Endometrial microvascular endothelial cells (primary cell): Measurements from ENCODE around the gene TRIM14. TPM values are rescaled to one million over a fixed set of nuclear protein-coding genes. Genes with fewer than 3 reads are reported as not detected.
"Not testable (repeated sequence)": the region's sequence is repeated elsewhere in the genome, so short reads cannot be mapped to it uniquely, and the experiment has no call there.

Experiments used
- in situ Hi-C: cut with HindIII; loops from 2 replicates; pipeline ENCODE4 v1.10.0; 2017; ENCODE audit warnings: low sequenced_read_pairs, low pct_unique_long_range_greater_than_20kb; ENCODE audit errors: inconsistent ontology term
- total RNA-seq: library from RNA; depleted of rRNA; stranded (reverse); fragments of >200 nt; gene quantifications from one replicate; pipeline ENCODE4 v1.2.3, GENCODE V29; 2015; ENCODE audit errors: inconsistent ontology term

Gene TRIM14
- total RNA-seq, 1 donor from 2014 or later = 17.1 TPM

- in situ Hi-C loops = no loop called here
Observed at GRCh38 chr9:98087420-98088354, 31.3 kb downstream of the TRIM14 start.

- in situ Hi-C loops = no loop called here
Observed at GRCh38 chr9:98086461-98086860, 32.6 kb downstream of the TRIM14 start.

DNA sequence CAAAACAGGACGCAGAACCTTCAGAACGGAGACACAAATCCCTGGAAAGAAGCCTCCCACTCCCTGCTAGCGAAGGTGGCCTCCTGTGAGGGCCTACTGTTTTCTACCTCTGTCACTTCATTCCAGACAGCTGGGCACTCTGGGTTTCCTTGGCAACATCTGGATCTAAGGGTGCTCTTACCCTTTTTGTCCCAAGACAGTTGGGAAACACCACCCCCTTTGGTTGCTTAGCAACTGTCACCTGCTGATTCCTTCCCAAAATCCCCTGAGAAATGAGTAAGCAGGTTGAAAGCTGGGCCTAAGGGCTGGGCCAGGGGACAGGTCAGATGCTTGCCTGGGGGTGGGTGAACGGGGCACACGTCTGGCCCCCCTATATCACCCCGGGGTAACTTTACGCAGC lies 33.1 kb downstream of the TRIM14 start:
- in situ Hi-C loops = no loop called here

DNA sequence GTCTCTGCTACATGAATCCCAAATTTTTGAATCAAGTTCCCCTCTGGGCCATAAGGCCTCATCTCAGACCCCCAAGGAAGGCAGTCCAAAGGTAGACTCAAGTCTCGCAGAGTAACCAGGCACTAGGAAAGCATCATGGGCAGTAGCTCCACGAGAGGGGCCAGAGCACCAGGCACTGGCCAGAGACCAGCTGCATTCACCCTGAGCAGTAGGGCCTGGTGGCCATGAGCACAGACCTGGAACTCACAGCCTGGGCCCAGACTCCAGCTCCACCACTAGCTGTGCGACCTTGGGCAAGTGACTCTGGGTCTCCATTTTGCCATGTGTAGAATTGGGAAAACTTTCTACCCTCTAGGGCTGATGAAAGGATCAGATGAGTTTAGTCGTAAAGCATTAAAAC lies 34.0 kb downstream of the TRIM14 start:
- in situ Hi-C loops = no loop called here

DNA sequence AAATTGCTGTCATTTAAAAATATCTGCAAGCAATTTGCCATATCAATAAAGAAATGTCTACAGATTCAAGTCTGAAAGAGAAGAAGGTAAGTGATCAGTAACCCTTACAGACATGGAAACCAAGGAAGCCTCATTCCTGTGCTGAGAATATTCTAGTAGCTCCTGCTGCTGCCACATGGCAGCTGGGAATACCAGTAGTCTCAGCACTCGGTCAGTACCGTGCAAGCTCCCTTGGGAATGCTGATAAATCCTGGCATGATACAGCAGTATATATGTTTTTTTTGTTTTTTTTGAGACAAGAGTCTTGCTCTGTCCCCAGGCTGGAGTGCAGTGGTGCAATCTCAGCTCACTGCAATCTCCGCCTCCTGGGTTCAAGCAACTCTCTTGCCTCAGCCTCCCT lies 34.6 kb downstream of the TRIM14 start:
- in situ Hi-C loops = no loop called here

DNA sequence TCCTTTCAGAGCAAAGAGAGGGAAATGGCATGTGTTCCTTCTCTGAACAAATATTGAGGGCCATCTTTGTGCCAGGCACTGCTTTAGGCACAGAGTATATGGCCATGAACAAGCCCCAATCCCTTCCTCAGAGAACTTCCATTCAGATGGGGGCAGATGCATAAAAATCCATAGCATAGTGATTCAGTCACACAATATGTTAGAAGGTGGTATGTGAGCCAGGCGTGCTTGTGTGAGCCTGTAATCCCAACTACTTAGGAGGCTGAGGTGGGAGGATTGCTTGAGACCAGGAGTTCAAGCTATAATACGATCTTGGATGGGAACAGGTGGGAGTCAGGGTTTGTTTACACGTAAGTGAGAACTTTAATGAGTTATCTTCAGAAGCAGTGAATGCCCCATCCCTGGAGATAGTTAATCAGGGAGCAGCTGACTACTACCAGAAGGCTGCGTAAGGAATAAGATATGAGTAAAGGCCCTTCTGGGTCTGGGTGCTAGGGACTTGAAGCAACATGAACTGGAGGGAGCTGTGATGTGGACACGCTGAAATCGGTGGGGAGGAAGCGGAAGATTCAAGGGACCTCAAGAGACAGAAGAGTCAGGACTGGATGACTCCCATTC lies 35.3 kb downstream of the TRIM14 start:
- in situ Hi-C loops = no loop called here

GRCh38 chr9:98083061-98083501 lies 35.9 kb downstream of the TRIM14 start:
- in situ Hi-C loops = no loop called here

GRCh38 chr9:98081477-98082219 lies 37.4 kb downstream of the TRIM14 start:
- in situ Hi-C loops = no loop called here

- in situ Hi-C loops = no loop called here
Observed at GRCh38 chr9:98080780-98081179, 38.2 kb downstream of the TRIM14 start.

- in situ Hi-C loops = no loop called here
Observed at GRCh38 chr9:98080326-98080725, 38.7 kb downstream of the TRIM14 start.

GRCh38 chr9:98078895-98079294 lies 40.1 kb downstream of the TRIM14 start:
- in situ Hi-C loops = no loop called here

GRCh38 chr9:98076514-98076890 lies 42.5 kb downstream of the TRIM14 start:
- in situ Hi-C loops = not testable (repeated sequence)

DNA sequence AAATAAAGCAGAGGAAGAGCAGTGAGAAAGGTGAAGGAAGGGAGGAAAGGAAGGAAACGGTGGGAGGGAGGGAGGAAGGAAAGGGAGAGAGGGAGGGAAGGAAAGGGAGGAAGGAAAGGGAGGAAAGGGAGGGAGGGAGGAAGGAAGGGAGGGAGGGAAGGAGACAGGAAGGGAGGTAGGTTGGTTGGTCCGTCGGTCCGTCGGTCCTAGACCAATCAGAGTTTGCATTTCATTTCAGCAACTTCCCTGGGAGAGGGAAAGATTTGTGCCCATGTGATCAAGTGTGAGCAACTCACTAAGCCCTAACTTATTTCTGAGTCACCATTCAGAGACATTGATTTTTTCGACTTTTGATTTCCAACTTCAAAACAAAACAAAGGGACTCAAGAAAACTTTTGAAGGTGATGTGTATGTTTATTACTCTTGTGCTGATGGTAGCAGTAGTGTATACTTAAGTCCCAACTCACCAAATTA lies 43.7 kb downstream of the TRIM14 start:
- in situ Hi-C loops = no loop called here

DNA sequence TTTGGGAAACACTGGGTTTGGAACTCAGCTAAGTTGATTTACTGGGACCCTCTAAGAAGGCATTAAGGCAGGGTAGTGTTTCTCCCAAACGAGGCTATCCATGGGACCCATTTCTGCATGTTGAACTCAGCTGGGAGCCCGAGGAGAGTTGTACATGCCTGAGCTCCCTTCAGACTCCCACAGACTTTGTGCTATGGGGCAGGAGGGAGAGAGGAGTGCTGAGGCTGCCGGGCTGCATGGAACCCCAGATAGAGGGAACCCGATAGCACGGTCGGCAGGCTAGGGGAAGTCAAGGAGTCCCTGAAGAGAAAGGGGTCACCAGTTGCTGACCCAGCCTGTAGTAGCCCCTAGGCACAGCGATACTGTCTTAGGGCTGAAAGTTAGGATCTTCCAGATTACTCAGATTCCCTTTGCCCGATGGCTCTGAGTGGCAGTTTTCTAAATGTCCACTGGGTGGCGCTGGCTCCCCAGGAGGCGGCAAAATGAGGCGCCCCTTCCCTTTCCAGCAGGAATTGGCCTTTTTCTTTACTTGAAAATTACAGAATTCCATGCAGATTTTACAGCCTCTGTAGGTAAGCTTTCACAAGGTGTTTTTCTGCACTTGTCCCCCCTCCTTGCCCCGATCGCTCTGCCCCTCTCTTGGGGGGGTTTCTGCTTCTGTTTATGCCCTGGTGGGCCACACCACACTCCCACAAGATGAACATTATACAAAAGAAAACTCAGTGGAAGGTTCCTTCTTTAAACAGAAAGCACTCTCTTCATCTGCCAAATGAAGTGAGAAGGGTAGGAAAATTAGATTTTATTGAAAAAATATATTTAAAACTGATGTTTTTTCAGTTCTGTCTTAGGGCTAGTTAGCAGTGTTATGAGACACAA lies 44.7 kb downstream of the TRIM14 start:
- in situ Hi-C loops = no loop called here

- in situ Hi-C loops = no loop called here
Observed at GRCh38 chr9:98071737-98072136, 47.3 kb downstream of the TRIM14 start.

- in situ Hi-C loops = no loop called here
Observed at GRCh38 chr9:98070704-98071103, 48.3 kb downstream of the TRIM14 start.

GRCh38 chr9:98069551-98069950 lies 49.5 kb downstream of the TRIM14 start:
- in situ Hi-C loops = no loop called here

DNA sequence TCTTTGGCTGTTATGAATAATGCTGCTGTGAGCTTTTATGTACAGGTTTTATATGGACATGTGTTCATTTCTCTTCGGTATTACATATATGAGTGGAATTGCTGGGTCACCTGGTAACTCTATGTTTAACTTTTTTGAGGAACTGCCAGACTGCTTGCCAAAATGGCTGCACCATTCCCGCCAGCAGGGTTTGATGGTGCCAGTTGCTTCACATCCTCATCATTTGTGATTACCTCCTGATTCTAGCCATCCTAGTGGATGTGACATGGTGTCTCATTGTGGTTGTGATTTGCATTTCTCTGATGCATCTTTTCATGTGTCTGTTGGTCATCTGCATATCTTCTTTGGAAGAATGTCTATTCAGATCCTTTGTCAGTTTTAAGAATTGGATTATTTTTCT lies 51.8 kb downstream of the TRIM14 start:
- in situ Hi-C loops = no loop called here

DNA sequence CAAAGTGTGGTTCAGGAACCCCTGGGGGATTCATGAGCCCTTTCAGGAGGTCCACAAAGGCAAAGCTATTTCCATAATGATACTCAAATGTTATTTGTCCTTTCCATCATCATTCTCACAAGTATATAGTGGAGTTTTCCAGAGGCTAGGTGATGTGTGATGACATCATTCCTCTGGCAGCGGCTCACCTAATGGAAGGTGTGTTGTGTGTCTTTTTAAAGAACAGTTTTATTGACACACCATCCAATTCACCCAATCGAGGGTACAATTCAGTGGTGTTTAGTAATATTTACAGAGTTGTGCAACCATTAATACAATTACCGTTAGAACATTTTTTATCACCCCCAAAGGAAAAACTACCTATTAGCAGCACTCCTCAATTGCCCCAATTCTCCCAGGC lies 52.8 kb downstream of the TRIM14 start:
- in situ Hi-C loops = no loop called here
